Measurements from ENCODE around the gene PHLPP2. TPM values are rescaled to one million over a fixed set of nuclear protein-coding genes. Genes with fewer than 3 reads are reported as not detected.

Gene PHLPP2
- total RNA-seq, 2 donors from 2014 or later = 3.5 to 10.8 TPM

- no peak overlapping the region for H3K4me3 ChIP-seq
- peaks cover 62% of the 10 kb centered on the region for H3K36me3 ChIP-seq
- H3K27ac ChIP-seq = no peak overlapping the region
- H3K4me1 ChIP-seq = no peaks in the 10 kb centered on the region
- no peak for DNase-seq (ENCODE audit: low spot score)
- H3K27me3 ChIP-seq = no peaks in the 10 kb centered on the region
- no peak for TF ChIP-seq CTCF (IDR thresholded peaks at IDR 0.05)
- H3K9me3 ChIP-seq = no peaks in the 10 kb centered on the region
These were observed 52.4 kb downstream of the PHLPP2 start for GRCh38 chr16:71672125-71672524.

GRCh38 chr16:71671165-71671564 is 53.3 kb downstream of the PHLPP2 start:
- DNase-seq (ENCODE audit: low spot score) = no peak
- TF ChIP-seq CTCF (IDR thresholded peaks at IDR 0.05) = no peak
- H3K4me3 ChIP-seq = no peak overlapping the region
- no peaks in the 10 kb centered on the region for H3K27me3 ChIP-seq
- peaks cover 66% of the 10 kb centered on the region for H3K36me3 ChIP-seq
- H3K4me1 ChIP-seq = no peaks in the 10 kb centered on the region
- H3K9me3 ChIP-seq = no peaks in the 10 kb centered on the region
- no peak overlapping the region for H3K27ac ChIP-seq

- TF ChIP-seq CTCF (IDR thresholded peaks at IDR 0.05) = no peak
- H3K36me3 ChIP-seq = peaks cover 65% of the 10 kb centered on the region
These were observed 54.0 kb downstream of the PHLPP2 start for GRCh38 chr16:71670537-71670936.

GRCh38 chr16:71669926-71670536 is 54.5 kb downstream of the PHLPP2 start:
- peaks cover 60% of the 10 kb centered on the region for H3K36me3 ChIP-seq

More at GRCh38 chr16:71670537-71670936, 54.0 kb downstream of the PHLPP2 start:
- Histone ChIP-seq H3K4me1 (no peaks in the 10 kb centered on the region), H3K27ac (no peak overlapping the region), H3K27me3 (no peaks in the 10 kb centered on the region), H3K9me3 (no peaks in the 10 kb centered on the region), H3K4me3 (no peak overlapping the region)
- DNase-seq (ENCODE audit: low spot score) = no peak

GRCh38 chr16:71666928-71667707 is 57.4 kb downstream of the PHLPP2 start:
- Histone ChIP-seq H3K27ac (no peak overlapping the region), H3K27me3 (no peaks in the 10 kb centered on the region), H3K4me1 (no peaks in the 10 kb centered on the region), H3K9me3 (no peaks in the 10 kb centered on the region), H3K36me3 (peaks cover 62% of the 10 kb centered on the region), H3K4me3 (no peak overlapping the region)
- no peak for TF ChIP-seq CTCF (IDR thresholded peaks at IDR 0.05)
- no peak for DNase-seq (ENCODE audit: low spot score)

More at GRCh38 chr16:71669926-71670536, 54.5 kb downstream of the PHLPP2 start:
- no peaks in the 10 kb centered on the region for H3K4me1 ChIP-seq
- no peak for TF ChIP-seq CTCF (IDR thresholded peaks at IDR 0.05)
- no peak overlapping the region for H3K27ac ChIP-seq
- no peak overlapping the region for H3K4me3 ChIP-seq
- no peaks in the 10 kb centered on the region for H3K9me3 ChIP-seq
- no peaks in the 10 kb centered on the region for H3K27me3 ChIP-seq
- DNase-seq (ENCODE audit: low spot score) = no peak

All from right atrium auricular region (tissue), 2 donors.